Measurements from ENCODE around the gene AFAP1L2.

Gene AFAP1L2

GRCh38 chr10:114327537-114328440 is 76.5 kb downstream of the AFAP1L2 start:
- H3K4me3 ChIP-seq (ENCODE audit: low read length): no peak overlapping the region
- peaks cover 15% of the 10 kb centered on the region for H3K4me1 ChIP-seq (ENCODE audit: low read length)
- no peaks in the 10 kb centered on the region for H3K9me2 ChIP-seq (replicated peaks; ENCODE audit: insufficient read depth, low read length)
- no peak for DNase-seq
- H3K9ac ChIP-seq (ENCODE audit: low read length): no peak overlapping the region
- no peaks in the 10 kb centered on the region for H3K79me2 ChIP-seq (ENCODE audit: low read length)
- H2AFZ ChIP-seq (ENCODE audit: low read length): no peak overlapping the region
- H3F3A ChIP-seq (ENCODE audit: insufficient read depth, low read length): no peaks in the 10 kb centered on the region
- H3K27me3 ChIP-seq (replicated peaks; ENCODE audit: insufficient read depth, low read length): no peaks in the 10 kb centered on the region
- H3K4me2 ChIP-seq (ENCODE audit: low read depth, low read length): no peak overlapping the region
- TF ChIP-seq CTCF (IDR thresholded peaks at IDR 0.05; ENCODE audit: low read length) (no peak), EZH2 (optimal IDR thresholded peaks at IDR 0.05; ENCODE audit: low read depth, low read length) (no peak)
- H3K36me3 ChIP-seq (replicated peaks; ENCODE audit: insufficient read depth, low read length): no peaks in the 10 kb centered on the region
- H4K20me1 ChIP-seq (ENCODE audit: insufficient read depth, low read length): no peaks in the 10 kb centered on the region
- no peaks in the 10 kb centered on the region for H3K9me3 ChIP-seq (replicated peaks; ENCODE audit: insufficient read depth, low read length)
- H3K27ac ChIP-seq (ENCODE audit: low read length): no peak overlapping the region

GRCh38 chr10:114326795-114327194 is 77.5 kb downstream of the AFAP1L2 start:
- no peak for TF ChIP-seq EZH2phosphoT487 (IDR thresholded peaks at IDR 0.05; ENCODE audit: low read length)
- TF ChIP-seq CTCF (IDR thresholded peaks at IDR 0.05; ENCODE audit: low read length): no peak
- TF ChIP-seq EZH2 (optimal IDR thresholded peaks at IDR 0.05; ENCODE audit: low read depth, low read length): no peak

DNA sequence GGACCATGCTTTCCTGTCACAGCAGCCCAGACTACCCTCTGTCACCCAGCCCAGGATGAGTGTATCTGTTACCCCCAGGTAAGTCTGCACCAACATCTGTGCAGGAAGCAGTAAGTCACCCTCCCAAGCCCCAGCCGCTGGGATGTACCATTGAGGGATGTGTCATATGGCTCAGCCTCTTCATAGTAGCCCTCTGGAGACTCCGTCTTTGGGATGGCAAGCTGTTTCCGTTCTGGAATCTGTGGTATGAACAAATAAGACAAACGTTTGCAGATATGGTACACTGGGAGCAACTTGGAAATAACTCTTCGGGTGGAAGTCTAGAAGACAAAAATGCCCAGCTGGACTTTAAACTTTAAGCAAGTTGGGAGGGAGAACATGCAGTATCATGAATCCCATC is 81.3 kb downstream of the AFAP1L2 start:
- Histone ChIP-seq H2AFZ (ENCODE audit: low read length) (no peak overlapping the region), H3K27ac (ENCODE audit: low read length) (no peak overlapping the region), H3F3A (ENCODE audit: insufficient read depth, low read length) (no peaks in the 10 kb centered on the region), H3K4me3 (ENCODE audit: low read length) (no peak overlapping the region), H3K4me1 (ENCODE audit: low read length) (no peaks in the 10 kb centered on the region), H3K9ac (ENCODE audit: low read length) (no peak overlapping the region), H3K36me3 (replicated peaks; ENCODE audit: insufficient read depth, low read length) (no peaks in the 10 kb centered on the region), H3K9me3 (replicated peaks; ENCODE audit: insufficient read depth, low read length) (no peaks in the 10 kb centered on the region), H3K27me3 (replicated peaks; ENCODE audit: insufficient read depth, low read length) (no peaks in the 10 kb centered on the region), H4K20me1 (ENCODE audit: insufficient read depth, low read length) (no peaks in the 10 kb centered on the region), H3K9me2 (replicated peaks; ENCODE audit: insufficient read depth, low read length) (no peaks in the 10 kb centered on the region), H3K79me2 (ENCODE audit: low read length) (no peaks in the 10 kb centered on the region), H3K4me2 (ENCODE audit: low read depth, low read length) (no peak overlapping the region)
- no peak for DNase-seq
- TF ChIP-seq EZH2 (optimal IDR thresholded peaks at IDR 0.05; ENCODE audit: low read depth, low read length) (no peak), EZH2phosphoT487 (IDR thresholded peaks at IDR 0.05; ENCODE audit: low read length) (no peak), CTCF (IDR thresholded peaks at IDR 0.05; ENCODE audit: low read length) (no peak)

More at GRCh38 chr10:114326795-114327194, 77.5 kb downstream of the AFAP1L2 start:
- Histone ChIP-seq H3K36me3 (replicated peaks; ENCODE audit: insufficient read depth, low read length) (no peaks in the 10 kb centered on the region), H2AFZ (ENCODE audit: low read length) (no peak overlapping the region), H3K9me3 (replicated peaks; ENCODE audit: insufficient read depth, low read length) (no peaks in the 10 kb centered on the region), H3K79me2 (ENCODE audit: low read length) (no peaks in the 10 kb centered on the region), H3K9me2 (replicated peaks; ENCODE audit: insufficient read depth, low read length) (no peaks in the 10 kb centered on the region), H3K4me2 (ENCODE audit: low read depth, low read length) (no peak overlapping the region), H3F3A (ENCODE audit: insufficient read depth, low read length) (no peaks in the 10 kb centered on the region), H3K4me1 (ENCODE audit: low read length) (peaks cover 15% of the 10 kb centered on the region), H4K20me1 (ENCODE audit: insufficient read depth, low read length) (no peaks in the 10 kb centered on the region), H3K27ac (ENCODE audit: low read length) (no peak overlapping the region), H3K4me3 (ENCODE audit: low read length) (no peak overlapping the region), H3K27me3 (replicated peaks; ENCODE audit: insufficient read depth, low read length) (no peaks in the 10 kb centered on the region), H3K9ac (ENCODE audit: low read length) (no peak overlapping the region)
- no peak for DNase-seq
